Left lung (tissue), 10 donors: ENCODE measurements around the gene GSKIP. TPM values are rescaled to one million over a fixed set of nuclear protein-coding genes. Genes with fewer than 3 reads are reported as not detected.

ENCODE experiments used
- ATAC-seq: fragments of 200-7000 bp; cut with Tn5 transposase; one replicate; pipeline ENCODE4 v1.9.1; 2020; ENCODE audit warnings: moderate library complexity
- DNase-seq, 4 donors: peaks; one replicate each; pipeline ENCODE4 v3.0.0-alpha.2; 2013 to 2020
- H3K27ac ChIP-seq, 2 donors: fragments of 200-600 bp; sonication (generic) in 1 of 2; one replicate each; pipeline versions ENCODE4 v1.5.0 to v1.8.0; 2020 to 2021
- H3K27me3 ChIP-seq, 2 donors: fragments of 200-600 bp; sonication (generic) in 1 of 2; one replicate each; pipeline versions ENCODE4 v1.5.0 to v1.8.0; 2020 to 2021
- H3K36me3 ChIP-seq, 2 donors: fragments of 200-600 bp; sonication (generic) in 1 of 2; one replicate each; pipeline versions ENCODE4 v1.5.0 to v1.8.0; 2020 to 2021
- H3K4me1 ChIP-seq, 2 donors: fragments of 200-600 bp; one replicate each; pipeline ENCODE4 v1.8.0; 2021
- H3K4me3 ChIP-seq, 2 donors: fragments of 200-600 bp; sonication (generic) in 1 of 2; one replicate each; pipeline versions ENCODE4 v1.5.0 to v1.8.0; 2020 to 2021; ENCODE audit warnings: mild to moderate bottlenecking in 1 of 2
- H3K9me3 ChIP-seq, 2 donors: fragments of 200-600 bp; sonication (generic) in 1 of 2; one replicate each; pipeline versions ENCODE4 v1.5.0 to v1.8.0; 2020 to 2021
- intact Hi-C, 2 donors: fragments of 100-400 bp; cut with DNase I; formaldehyde crosslinking; loops; one replicate each; pipeline versions ENCODE4 v1.11.2 to v1.14.2; 2022
- polyA plus RNA-seq, 6 donors: library from polyadenylated mRNA; unstranded; fragments of 120-200 nt; gene quantifications; one replicate each; pipeline ENCODE4 v1.2.1, GENCODE V29; 2013; ENCODE audit not compliant: insufficient read length in 6 of 6
- total RNA-seq, 2 donors: library from RNA; stranded (reverse); fragmentation: NEBNext Ultra II Directional; extraction: Animal tissue kit (Norgen Biotek cat#: 25700); gene quantifications; one replicate each; pipeline ENCODE4 v1.2.1, GENCODE V29; 2021
- TF ChIP-seq, protein P1 (sequence below), 2 donors: fragments of 200-600 bp; sonication (generic) in 1 of 2; IDR thresholded peaks; one replicate each; pipeline versions ENCODE4 v1.5.0 to v1.8.0; 2021; ENCODE audit warnings: antibody characterized with exemption in 2 of 2
- donor health status: DM: no; HTN: yes; CAD: no.
- donor health status: DM: no; HTN: no; CAD: no.

The GSKIP gene
- total and polyA plus RNA-seq, 8 donors, result 18.8 to 28.4 (median 22.2) TPM

GRCh38 chr14:96424109-96424989 is 61.0 kb downstream of the GSKIP start:
- peak; percentile 35 to 85 (median 74) for DNase-seq
- Histone ChIP-seq H3K27ac (no peak overlapping the region), H3K4me1 (peaks cover 0 to 9% of the 10 kb centered on the region in 2 donors), H3K9me3 (no peaks in the 10 kb centered on the region), H3K36me3 (no peaks in the 10 kb centered on the region), H3K4me3 (peak overlapping the region; percentile 15 to 39), H3K27me3 (peaks cover 0 to 12% of the 10 kb centered on the region in 2 donors)
- TF ChIP-seq, protein P1, sequence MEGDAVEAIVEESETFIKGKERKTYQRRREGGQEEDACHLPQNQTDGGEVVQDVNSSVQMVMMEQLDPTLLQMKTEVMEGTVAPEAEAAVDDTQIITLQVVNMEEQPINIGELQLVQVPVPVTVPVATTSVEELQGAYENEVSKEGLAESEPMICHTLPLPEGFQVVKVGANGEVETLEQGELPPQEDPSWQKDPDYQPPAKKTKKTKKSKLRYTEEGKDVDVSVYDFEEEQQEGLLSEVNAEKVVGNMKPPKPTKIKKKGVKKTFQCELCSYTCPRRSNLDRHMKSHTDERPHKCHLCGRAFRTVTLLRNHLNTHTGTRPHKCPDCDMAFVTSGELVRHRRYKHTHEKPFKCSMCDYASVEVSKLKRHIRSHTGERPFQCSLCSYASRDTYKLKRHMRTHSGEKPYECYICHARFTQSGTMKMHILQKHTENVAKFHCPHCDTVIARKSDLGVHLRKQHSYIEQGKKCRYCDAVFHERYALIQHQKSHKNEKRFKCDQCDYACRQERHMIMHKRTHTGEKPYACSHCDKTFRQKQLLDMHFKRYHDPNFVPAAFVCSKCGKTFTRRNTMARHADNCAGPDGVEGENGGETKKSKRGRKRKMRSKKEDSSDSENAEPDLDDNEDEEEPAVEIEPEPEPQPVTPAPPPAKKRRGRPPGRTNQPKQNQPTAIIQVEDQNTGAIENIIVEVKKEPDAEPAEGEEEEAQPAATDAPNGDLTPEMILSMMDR (IDR thresholded peaks at IDR 0.05), result peak; percentile 78
- intact Hi-C loops, result loop anchor here in 1 of 2 donors (10.0 kb wide), 1 partner anchor 320 kb away; no protein-coding TSS in a partner anchor
- peak; percentile 98 for ATAC-seq

DNA sequence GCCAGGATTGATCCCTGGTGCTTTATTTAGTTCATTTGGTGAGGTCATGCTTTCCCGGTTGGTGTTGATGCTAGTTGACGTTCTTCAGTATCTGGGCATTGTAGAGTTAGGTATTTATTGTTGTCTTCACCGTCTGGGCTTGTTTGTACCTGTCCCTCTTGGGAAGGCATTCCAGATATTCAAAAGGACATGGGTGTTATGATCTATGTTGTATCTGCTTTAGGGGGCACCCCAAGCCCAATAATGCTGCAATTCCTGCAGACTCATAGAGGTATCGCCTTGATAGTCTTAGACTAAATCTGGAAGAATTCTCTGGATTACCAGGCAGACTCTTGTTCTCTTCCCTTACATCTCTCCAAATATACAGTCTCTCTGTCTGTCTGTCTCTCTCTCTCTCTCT is 70.7 kb downstream of the GSKIP start:
- H3K9me3 ChIP-seq, result no peaks in the 10 kb centered on the region
- intact Hi-C loops, result no loop called here
- DNase-seq (no peak), ATAC-seq (no peak)
- H3K4me3 ChIP-seq, result no peak overlapping the region
- H3K27ac ChIP-seq, result no peak overlapping the region
- no peaks in the 10 kb centered on the region for H3K36me3 ChIP-seq
- no peaks in the 10 kb centered on the region for H3K4me1 ChIP-seq
- TF ChIP-seq, protein P1 (IDR thresholded peaks at IDR 0.05), result no peak
- H3K27me3 ChIP-seq, result no peaks in the 10 kb centered on the region

Other genes starting within 250 kb of the GSKIP start
- gene BDKRB2, start 158.7 kb upstream of the GSKIP start, total RNA-seq, result 1 to 10 TPM in 1 of 2 donors, under 1 TPM in 1; 0.81 to 1.9 TPM
- gene BDKRB2, start 158.7 kb upstream of the GSKIP start, polyA plus RNA-seq, result 1 to 10 TPM in 5 of 6 donors, under 1 TPM in 1; 0.80 to 1.5 (median 1.2) TPM
- under 1 TPM in 1 of 2 donors, not detected in 1; 0.35 TPM for gene BDKRB1, start 107.3 kb upstream of the GSKIP start, total RNA-seq
- gene BDKRB1, start 107.3 kb upstream of the GSKIP start, polyA plus RNA-seq, result under 1 TPM; 0.24 to 0.99 (median 0.36) TPM
- 10 to 100 TPM; 19.5 to 21.1 TPM for gene ATG2B, start 185 bp upstream of the GSKIP start, total RNA-seq
- gene ATG2B, start 185 bp upstream of the GSKIP start, polyA plus RNA-seq, result 10 to 100 TPM; 31.0 to 44.1 (median 34.7) TPM
- 1 to 10 TPM; 3.4 to 7.3 TPM for gene AK7, start 28.6 kb downstream of the GSKIP start, total RNA-seq
- 1 to 10 TPM; 1.8 to 4.5 (median 3.3) TPM for gene AK7, start 28.6 kb downstream of the GSKIP start, polyA plus RNA-seq
- 100 to 1,000 TPM; 140 to 176 TPM for gene PAPOLA, start 138.9 kb downstream of the GSKIP start, total RNA-seq
- 100 to 1,000 TPM; 200 to 264 (median 240) TPM for gene PAPOLA, start 138.9 kb downstream of the GSKIP start, polyA plus RNA-seq